GM10248 (cell line): ENCODE data around the gene IRAG1.

Source experiments
- CTCF ChIA-PET: fragments of 300-600 bp; sonication (Branson Sonifier 250); formaldehyde crosslinking; extraction: SDS; loops from one replicate; lab custom pipeline; 2021; ENCODE audit warnings: antibody characterized with exemption; lab: Yijun Ruan, JAX
- POLR2A ChIA-PET: fragments of 350-650 bp; sonication (Branson Sonifier 250); formaldehyde crosslinking; extraction: SDS; loops from one replicate; lab custom pipeline; 2020; ENCODE audit warnings: antibody characterized with exemption; lab: Yijun Ruan, JAX
- DNase-seq: peaks from one replicate; pipeline ENCODE4 v3.0.0; 2012; ENCODE audit errors: extremely low spot score
- CTCF ChIP-seq: IDR thresholded peaks from 2 replicates; pipeline ENCODE4 v1.5.1; 2012; ENCODE audit warnings: mild to moderate bottlenecking, low read depth; ENCODE audit errors: extremely low read depth, missing control alignments, control extremely low read depth

IRAG1 gene

GRCh38 chr11:10655943-10656576 is 37.5 kb downstream of the IRAG1 start:
- ChIA-PET POLR2A (no interaction called here), CTCF (interaction anchor here (0.8 to 5.4 kb wide), 18 partner anchors 8 to 289 kb away, joined by 3 to 71 read pairs (median 6); partner anchors contain the start of gene RNF141)

GRCh38 chr11:10655227-10655626 is 38.3 kb downstream of the IRAG1 start:
- TF ChIP-seq CTCF, result no peak
- DNase-seq, result no peak
- POLR2A ChIA-PET, result no interaction called here
- CTCF ChIA-PET, result interaction anchor here (0.8 to 5.4 kb wide), 35 partner anchors 8 to 352 kb away, joined by 3 to 71 read pairs (median 6); partner anchors contain the start of genes IRAG1 and RNF141

More at GRCh38 chr11:10655943-10656576, 37.5 kb downstream of the IRAG1 start:
- DNase-seq, result no peak
- TF ChIP-seq CTCF, result no peak

GRCh38 chr11:10654811-10655150 is 38.8 kb downstream of the IRAG1 start:
- DNase-seq, result no peak
- ChIA-PET POLR2A (no interaction called here), CTCF (interaction anchor here (0.8 to 5.4 kb wide), 36 partner anchors 10 to 352 kb away, joined by 3 to 71 read pairs (median 6); partner anchors contain the start of genes IRAG1 and RNF141)
- no peak for TF ChIP-seq CTCF

GRCh38 chr11:10653946-10654810 is 39.4 kb downstream of the IRAG1 start:
- ChIA-PET CTCF (interaction anchor here (0.8 to 5.4 kb wide), 51 partner anchors 10 to 446 kb away, joined by 3 to 71 read pairs (median 5); partner anchors contain the start of genes AMPD3, IRAG1 and RNF141), POLR2A (no interaction called here)
- TF ChIP-seq CTCF, result peak; percentile 54
- DNase-seq, result peak; percentile 70

GRCh38 chr11:10653261-10653660 is 40.3 kb downstream of the IRAG1 start:
- POLR2A ChIA-PET, result no interaction called here
- TF ChIP-seq CTCF, result no peak
- CTCF ChIA-PET, result interaction anchor here (1.0 to 5.4 kb wide), 28 partner anchors 10 to 446 kb away, joined by 3 to 71 read pairs (median 6); partner anchors contain the start of gene RNF141
- no peak for DNase-seq

GRCh38 chr11:10651656-10652361 is 41.7 kb downstream of the IRAG1 start:
- CTCF ChIA-PET, result interaction anchor here (0.8 to 1.4 kb wide), 8 partner anchors 8 to 138 kb away, joined by 3 to 5 read pairs (median 3); partner anchors contain the start of gene RNF141

More at GRCh38 chr11:10651656-10652361, 41.7 kb downstream of the IRAG1 start:
- no peak for TF ChIP-seq CTCF
- DNase-seq, result no peak
- POLR2A ChIA-PET, result no interaction called here
